ENCODE results near the gene ACTRT2.

ACTRT2 gene

DNA sequence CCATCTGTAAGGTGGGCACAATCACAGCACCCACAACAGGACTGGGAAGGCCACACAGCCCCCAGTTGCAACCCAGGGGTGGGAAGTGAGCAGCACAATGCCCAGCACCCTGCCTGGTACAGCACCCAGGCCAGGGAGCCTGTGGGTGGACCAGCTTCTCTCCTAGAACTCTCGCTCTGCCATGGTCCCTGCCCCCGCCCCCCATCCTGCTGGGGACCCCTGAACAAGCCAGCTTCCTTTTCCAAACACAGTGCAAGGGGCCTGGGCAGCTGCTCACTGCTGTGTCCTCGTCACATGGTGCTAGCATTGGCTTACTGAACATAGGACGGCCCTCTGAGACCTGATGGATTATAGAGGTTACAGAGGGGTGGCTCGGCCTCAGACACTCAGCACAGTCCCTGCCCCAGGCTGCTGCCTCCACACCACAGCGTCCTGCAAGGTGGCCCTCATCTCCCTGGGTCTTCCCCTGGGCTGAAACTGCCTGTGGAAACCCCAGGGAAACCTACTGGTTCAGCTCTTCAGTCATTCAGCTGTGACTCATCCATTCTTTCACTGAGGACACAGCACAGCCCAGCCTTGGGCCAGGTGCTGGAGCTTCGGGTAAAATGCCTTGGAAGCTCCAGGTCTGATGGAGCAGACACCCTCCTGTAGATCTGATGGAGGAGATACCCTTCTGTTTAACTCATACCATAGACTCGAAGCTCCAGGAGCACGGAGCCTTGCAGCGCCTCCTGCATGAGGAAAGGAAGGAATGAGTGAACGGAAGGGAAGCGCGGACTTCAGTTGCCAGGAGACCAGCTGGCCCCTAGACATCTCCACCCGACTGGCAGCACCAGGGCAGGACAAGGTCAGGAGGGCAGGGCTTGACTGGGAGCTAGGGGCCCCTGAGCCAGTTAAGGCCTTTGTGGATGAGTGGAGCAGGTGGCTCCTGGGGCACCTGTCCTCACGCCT, 39.6 kb downstream of the ACTRT2 start:
- TF ChIP-seq, protein P1, sequence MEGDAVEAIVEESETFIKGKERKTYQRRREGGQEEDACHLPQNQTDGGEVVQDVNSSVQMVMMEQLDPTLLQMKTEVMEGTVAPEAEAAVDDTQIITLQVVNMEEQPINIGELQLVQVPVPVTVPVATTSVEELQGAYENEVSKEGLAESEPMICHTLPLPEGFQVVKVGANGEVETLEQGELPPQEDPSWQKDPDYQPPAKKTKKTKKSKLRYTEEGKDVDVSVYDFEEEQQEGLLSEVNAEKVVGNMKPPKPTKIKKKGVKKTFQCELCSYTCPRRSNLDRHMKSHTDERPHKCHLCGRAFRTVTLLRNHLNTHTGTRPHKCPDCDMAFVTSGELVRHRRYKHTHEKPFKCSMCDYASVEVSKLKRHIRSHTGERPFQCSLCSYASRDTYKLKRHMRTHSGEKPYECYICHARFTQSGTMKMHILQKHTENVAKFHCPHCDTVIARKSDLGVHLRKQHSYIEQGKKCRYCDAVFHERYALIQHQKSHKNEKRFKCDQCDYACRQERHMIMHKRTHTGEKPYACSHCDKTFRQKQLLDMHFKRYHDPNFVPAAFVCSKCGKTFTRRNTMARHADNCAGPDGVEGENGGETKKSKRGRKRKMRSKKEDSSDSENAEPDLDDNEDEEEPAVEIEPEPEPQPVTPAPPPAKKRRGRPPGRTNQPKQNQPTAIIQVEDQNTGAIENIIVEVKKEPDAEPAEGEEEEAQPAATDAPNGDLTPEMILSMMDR (conservative IDR thresholded peaks at IDR 0.05; ENCODE audit: low read depth, low read length), result no peak
- no peak overlapping the region for H3K4me3 ChIP-seq (ENCODE audit: low read length)
- DNase-seq (ENCODE audit: low read depth), result no peak

DNA sequence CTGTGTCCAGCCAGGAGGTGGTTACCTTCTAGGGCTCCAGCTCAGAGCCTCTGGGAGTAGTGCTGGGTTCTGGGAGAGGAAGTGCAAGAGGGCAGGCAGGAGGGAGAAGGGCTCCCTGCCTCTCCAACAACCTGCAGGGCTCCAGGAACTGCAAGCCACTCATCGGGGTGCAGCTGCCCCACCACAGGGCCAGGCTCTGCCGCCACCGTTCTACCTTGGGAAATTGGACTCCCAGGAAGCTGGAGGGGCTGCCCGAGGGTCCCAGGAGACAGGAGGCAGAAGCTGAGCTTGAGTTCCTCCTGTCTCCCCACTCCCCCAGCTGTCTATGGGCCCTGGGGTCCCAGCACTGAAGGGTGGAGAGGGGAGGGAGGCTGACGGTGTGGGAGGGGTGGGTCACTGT, 40.3 kb downstream of the ACTRT2 start:
- no peak for DNase-seq (ENCODE audit: low read depth)
- no peak overlapping the region for H3K4me3 ChIP-seq (ENCODE audit: low read length)
- TF ChIP-seq, protein P1 (conservative IDR thresholded peaks at IDR 0.05; ENCODE audit: low read depth, low read length), result no peak

DNA sequence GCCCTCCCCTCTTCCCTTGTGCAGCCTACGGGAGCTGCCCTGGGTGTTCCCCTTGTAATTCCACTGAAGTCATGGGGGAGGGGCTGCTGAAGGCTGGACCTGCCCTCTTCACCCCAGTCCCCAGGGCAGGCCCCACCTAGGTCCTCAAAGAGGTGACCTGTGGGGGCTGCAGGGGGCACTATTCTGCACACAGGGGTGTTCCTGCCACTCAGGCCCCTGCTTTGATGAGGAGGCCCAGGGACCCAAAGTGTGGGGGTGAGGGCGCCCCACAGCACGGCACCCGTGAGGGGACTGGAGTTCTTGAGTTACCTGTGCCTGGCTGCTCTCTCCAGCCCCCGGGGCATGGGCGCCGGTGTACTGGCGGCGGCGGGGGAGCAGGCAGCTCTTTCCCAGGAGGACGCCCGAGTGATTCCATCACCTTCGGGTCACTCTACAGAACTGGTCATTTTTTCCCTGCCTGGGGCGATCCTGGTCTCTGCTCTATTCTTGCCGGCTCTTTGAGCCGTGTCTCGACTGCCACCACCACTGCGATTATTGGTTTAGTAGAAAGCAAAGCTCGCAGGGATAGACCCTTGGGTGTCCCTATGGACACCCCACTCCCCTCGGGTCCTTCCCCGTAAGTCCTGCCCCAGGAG, 40.8 kb downstream of the ACTRT2 start:
- DNase-seq (ENCODE audit: low read depth), result no peak
- peak overlapping the region; percentile 20 for H3K4me3 ChIP-seq (ENCODE audit: low read length)
- TF ChIP-seq, protein P1 (conservative IDR thresholded peaks at IDR 0.05; ENCODE audit: low read depth, low read length), result no peak

DNA sequence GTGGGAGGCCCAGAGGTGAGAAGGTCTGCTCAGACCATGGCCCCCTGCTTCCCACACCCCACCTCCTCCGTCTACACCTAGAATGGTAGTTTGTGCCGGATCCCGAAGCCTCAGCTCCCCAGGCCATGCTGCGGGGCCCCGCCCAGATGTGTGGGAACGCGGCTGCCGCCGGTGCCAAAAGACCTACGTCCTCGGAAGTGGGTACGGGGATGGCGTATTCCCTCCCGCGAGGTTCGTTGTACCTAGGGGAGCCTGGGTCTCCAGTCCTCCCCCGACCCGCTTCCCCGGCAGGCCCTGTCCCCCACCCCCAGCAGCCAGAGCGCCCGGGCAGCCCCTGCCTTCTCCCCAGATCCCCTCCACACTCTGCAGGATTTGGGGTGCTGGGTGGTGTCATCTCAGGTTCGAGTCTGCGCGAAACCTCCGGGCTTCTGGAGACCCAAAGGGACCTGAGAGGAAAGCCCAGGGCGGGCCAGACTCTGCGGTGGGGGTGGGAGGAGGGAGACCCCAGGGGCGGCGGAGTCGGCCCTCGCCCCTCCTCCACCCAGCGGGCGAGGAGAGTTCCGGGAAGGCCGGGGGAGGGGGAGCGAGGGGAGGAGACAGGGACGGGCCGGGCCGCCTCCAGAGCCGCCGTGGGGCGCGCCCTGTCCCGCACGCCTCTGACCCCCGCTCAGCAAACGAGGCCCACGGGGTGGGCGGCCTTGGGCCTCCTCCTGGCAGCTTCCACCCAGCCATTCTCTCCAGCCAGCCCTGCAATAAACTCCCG, 41.5 kb downstream of the ACTRT2 start:
- TF ChIP-seq, protein P1 (conservative IDR thresholded peaks at IDR 0.05; ENCODE audit: low read depth, low read length), result no peak
- H3K4me3 ChIP-seq (ENCODE audit: low read length), result peak overlapping the region; percentile 91
- no peak for DNase-seq (ENCODE audit: low read depth)

DNA sequence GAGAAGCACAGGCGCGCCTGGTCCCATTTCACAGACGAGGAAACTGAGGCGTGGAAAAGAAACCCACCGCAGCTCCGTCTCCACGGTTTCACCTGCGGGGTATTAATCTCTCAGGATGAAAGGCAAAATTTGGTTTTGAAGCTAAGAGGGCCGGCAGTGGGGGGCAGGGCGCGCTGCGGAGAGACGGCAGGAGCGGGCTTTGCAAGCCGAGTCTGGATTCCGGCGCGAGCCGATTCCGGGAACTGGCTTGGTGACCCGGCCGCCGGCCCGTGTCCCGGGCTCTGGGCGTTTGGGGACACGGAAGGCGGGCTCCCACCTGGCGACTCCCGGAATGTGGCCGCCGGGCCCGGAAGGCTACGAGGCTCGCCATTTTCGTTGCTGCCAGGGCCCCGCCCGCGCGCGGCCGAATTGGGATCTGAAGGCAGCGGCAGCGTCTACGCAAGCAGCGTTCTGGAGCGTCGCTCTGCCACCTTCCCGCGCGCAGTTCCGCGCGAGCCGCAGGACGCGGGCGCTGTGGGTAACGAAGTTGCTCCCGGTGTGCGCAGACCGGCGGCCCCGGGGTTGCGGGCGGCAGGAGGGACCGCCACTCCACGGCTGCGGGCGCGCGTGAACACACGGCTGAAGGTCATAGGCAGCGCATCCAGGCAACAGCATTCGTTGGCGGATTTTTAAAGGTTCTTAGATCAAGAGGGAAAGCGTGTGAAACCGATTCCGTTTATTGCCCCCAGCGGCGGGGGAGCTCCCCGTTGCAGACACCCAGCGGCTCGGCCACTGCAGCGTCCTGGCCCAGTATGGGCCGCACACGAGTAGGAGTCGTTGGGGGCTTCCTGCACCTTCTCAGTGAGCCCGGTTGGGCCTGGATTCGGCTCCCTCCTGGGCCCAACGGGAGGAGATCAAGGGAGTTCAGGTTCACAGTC, 42.4 kb downstream of the ACTRT2 start:
- DNase-seq (ENCODE audit: low read depth), result no peak
- TF ChIP-seq, protein P1 (conservative IDR thresholded peaks at IDR 0.05; ENCODE audit: low read depth, low read length), result no peak
- H3K4me3 ChIP-seq (ENCODE audit: low read length), result peak overlapping the region; percentile 91

DNA sequence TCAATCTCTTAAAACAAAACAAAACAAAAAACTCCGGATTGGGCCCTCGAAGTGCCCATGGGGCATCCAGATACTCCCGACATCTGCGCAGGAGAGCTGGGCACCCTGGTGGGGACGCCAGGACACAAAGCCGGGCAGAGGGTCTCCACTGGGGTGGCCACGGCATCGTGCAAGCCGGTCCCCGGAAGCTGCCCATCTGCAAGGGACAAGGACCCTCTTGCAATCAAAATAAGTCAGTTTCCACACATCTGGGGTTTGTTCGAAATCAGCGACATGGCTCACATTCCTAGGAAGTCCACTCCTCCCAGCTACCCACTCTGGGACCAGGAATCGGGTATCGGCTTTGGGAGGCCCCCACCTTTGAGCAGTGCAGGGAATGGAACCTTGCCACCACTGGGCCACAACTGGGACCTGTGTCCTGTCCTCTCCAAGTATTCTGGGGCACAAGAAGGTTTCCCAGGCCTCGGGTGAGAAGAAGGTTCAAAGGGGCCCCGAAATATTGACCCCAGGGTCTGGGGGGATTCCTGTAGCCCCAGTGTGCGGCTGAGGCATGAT, 43.1 kb downstream of the ACTRT2 start:
- TF ChIP-seq, protein P1 (conservative IDR thresholded peaks at IDR 0.05; ENCODE audit: low read depth, low read length), result no peak
- no peak for DNase-seq (ENCODE audit: low read depth)
- peak overlapping the region; percentile 91 for H3K4me3 ChIP-seq (ENCODE audit: low read length)

Measured in retinal pigment epithelial cell (primary cell).